ENCODE results near the gene ATP2B3.

DNA sequence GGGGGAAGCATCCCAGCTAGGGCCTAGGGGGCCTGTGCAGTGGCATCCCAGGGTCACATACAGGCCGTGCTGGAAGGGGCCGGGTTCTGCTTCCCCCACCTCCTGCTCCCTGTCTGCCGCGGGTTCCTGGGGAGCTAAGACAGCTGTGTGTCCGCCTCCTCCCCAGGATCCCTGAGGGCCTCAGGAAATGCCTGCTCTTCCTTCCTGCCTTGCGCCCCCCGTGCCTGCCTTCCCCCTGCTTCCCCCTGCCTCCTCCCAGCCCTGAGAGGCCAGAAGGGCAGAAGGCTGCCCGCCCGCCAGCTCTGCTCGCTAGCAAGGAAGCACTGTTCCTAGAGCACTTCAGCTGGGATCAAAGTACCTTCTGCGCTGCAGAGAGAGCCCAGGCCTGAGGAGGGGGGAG is 25.5 kb upstream of the ATP2B3 start:
- TF ChIP-seq CTCF (IDR thresholded peaks at IDR 0.05; ENCODE audit: low read length), result no peak
- TF ChIP-seq EZH2 (IDR thresholded peaks at IDR 0.05; ENCODE audit: borderline replicate concordance, low read length), result no peak

Measured in OCI-LY1 (cell line).